Measurements from ENCODE around the gene PRKD2.

- no peak for TF ChIP-seq CTCF (IDR thresholded peaks at IDR 0.05)
- TF ChIP-seq POLR2A (IDR thresholded peaks at IDR 0.05), result no peak
These were observed 3.8 kb upstream of the PRKD2 start for GRCh38 chr19:46720503-46721239.
